CD1c-positive myeloid dendritic cell (primary cell): ENCODE measurements around the gene RAPGEF1.
"Not testable (repeated sequence)": the region's sequence is repeated elsewhere in the genome, so short reads cannot be mapped to it uniquely, and the experiment has no call there.

Experiments used
- DNase-seq: peaks from one replicate; pipeline ENCODE4 v3.0.0-alpha.2; 2016; ENCODE audit errors: extremely low spot score

RAPGEF1 gene

GRCh38 chr9:131690941-131691573, 48.8 kb downstream of the RAPGEF1 start:
- no peak for DNase-seq

DNA sequence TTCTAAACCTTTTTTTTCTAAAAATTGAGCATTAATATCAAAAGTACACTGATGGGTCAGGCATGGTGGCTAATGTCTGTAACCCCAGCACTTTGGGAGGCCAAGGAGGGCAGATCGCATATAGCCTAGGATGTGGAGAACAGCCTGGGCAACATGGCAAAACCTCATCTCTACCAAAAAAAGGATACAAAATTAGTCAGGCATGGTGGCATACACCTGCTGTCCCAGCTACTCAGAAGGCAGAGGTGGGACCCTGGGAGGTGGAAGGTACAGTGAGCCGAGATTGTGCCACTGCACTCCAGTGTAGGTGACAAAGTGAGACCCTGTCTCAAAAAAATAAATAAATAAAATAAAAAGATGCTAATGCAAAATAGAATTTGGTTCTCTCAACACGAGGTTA, 49.4 kb downstream of the RAPGEF1 start:
- no peak for DNase-seq

DNA sequence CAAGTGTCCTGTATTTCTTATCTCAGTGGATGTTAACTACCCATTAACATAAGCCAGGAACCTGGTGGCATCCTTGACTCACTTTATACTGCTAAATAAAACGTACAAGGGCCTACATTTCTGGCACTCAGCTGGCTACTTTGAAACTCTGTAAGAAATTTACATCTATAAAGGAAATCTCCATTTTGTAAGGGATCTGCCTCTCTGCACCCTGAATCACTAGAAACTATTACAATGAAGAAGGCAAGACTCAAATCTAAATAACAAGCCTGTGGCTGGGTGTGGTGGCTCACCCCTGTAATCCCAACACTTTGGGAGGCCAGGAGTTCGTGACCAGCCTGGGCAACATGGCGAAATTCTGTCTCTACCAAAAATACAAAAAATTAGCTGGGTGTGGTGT, 51.5 kb downstream of the RAPGEF1 start:
- DNase-seq, result no peak

DNA sequence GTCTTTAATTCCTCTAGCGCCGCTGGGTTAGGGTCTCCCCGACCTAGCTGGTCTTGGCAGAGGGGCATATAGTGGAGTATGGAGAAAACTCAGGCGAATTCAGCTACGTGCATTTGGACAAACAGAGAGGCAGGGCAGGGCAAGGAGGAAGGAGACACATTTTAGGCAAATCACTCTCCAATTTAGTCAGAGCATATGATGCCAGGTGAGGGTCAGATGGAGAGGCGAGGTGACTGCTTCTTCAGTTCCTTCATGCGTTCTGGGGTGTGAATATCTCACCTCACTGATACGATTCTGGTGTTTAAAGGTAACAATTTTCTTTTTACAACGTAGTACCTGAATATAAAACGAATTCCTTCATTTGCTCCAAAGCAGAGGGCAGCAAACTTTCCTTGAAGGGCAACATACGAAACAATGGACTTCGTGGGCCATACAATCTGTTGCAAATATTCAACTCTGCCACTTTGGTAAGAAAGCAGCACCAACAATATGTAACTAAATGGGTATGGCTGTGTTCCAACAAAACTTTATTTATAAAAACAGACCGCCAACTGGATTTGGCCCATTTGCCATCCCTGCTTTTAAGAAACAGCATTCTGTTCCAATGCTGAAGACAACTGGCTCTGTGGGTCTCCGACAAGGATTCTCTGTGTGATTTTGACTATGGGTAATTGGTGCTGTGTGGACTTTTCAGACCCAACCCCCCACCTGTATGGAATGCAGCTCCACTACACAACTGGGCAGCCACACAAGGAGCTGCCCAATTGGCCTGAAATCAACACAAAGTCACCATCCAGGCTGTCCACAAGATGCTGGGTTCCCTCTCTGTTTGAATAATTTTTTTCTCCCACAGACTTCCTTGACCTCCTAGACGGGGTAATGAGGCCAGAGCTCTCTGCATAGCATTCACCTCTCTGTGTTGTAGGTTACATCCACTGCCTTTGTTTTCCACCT, 53.8 kb downstream of the RAPGEF1 start:
- no peak for DNase-seq

DNA sequence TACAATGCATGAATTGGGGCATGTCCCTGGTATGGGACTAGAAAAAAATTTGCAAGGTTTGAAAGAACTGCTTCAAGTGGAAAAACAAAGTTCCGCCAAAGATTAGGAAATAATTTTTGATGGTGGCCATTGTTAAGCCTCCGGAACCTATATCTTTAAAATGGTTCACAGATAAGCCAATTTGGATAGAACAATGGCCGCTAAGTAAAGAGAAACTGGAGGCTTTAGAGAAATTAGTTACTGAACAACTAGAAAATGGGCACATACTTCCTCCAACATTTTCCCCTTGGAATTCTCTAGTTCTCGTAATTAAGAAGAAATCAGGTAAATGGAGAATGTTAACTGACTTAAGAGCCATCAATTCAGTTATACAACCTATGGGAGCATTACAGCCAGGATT, 56.8 kb downstream of the RAPGEF1 start:
- DNase-seq, result not testable (repeated sequence)

- DNase-seq, result no peak
Observed at GRCh38 chr9:131682261-131682660, 57.6 kb downstream of the RAPGEF1 start.

- not testable (repeated sequence) for DNase-seq
Observed at GRCh38 chr9:131681826-131682225, 58.0 kb downstream of the RAPGEF1 start.

- DNase-seq, result not testable (repeated sequence)
Observed at GRCh38 chr9:131681108-131681507, 58.8 kb downstream of the RAPGEF1 start.

DNA sequence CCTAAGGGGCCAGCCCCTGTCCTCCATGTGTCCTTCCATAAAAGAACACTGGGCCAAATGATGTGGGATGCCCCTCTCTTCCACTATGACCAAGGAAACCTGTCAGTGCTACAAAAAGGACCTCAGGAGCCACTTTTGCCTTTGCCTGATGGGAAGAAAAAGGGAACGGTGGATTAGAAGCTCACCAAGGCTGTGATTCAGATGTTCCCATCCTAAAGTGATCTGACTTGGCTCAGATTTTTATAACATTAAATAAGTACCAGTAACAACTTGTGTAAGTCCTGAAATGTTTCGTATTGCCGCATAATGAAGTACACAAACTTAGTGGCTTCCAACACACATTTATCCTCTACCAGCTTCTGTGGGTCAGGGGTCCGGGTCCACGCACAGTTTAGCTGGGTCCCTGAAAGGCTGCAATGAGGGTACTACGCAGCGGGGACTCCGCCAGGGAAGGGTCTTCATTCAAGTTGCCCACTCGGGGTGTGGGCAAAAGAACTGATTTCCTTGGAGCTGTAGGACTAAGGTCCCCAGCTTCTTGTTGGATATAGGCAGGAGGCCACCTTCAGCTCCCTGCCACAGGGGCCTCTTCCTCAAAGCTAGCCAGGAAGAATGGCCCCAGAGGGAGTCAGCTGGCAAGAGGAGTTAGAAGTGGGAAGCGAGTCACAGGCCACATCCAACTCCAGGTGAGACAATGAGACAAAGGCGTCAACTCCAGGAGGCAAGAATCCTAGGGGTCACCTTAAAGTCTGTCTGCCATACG, 60.4 kb downstream of the RAPGEF1 start:
- peak; percentile 30 for DNase-seq

GRCh38 chr9:131678499-131679111, 61.3 kb downstream of the RAPGEF1 start:
- peak; percentile 83 for DNase-seq

- DNase-seq, result peak; percentile 42
Observed at GRCh38 chr9:131677444-131678180, 62.3 kb downstream of the RAPGEF1 start.

- DNase-seq, result no peak
Observed at GRCh38 chr9:131677049-131677443, 62.8 kb downstream of the RAPGEF1 start.

DNA sequence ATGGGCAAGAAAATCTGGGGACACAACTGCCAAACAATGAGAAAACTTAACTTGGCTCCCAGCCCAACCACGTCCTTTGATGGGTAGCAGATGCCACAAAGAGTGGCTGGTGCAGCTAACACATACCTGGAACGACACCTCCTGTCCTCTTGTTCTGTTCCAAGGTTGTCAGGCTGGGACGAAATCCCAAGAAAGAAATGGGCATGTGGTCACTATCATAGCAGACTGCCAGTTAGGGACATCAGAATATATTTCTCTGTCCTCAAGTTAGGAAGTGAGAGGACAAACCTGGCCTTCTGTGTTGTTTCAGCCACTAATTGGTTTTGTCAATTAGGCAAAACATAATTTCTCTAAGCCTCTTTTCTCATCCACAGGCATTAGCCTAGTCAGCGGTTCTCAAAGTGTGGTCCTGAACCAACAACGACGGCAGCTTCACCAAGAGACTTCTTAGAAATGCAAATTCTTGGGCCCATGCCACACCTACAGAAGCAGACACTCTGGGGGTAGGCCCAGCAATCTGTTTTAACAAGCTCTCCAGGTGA, 63.4 kb downstream of the RAPGEF1 start:
- DNase-seq, result no peak

DNA sequence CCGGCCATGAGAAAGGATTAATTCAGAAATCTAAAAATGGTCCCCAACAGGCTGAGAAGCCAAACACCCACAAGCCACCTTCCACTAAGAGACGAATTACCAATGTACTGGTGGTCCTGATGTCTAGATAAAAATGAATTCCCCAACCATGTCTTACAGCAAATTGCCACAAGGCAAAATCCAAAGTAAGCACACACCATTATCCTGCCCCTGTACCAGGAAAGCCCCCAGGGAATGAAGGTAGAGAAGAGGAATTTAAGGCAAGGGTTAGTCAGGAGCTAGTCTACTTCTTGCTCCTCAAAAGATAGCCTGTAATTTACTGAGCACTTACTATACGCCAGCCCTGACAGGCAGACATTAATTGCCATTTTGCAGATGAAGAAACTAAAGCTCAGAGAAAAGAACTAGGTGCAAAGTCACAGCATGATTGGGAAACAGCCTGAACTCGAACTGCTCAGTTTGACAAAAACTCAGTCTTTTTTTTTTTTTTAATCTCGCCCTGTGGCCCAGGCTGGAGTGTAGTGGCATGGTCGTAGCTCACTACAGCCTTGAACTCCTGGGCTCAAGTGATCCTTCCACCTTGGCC, 64.3 kb downstream of the RAPGEF1 start:
- peak; percentile 37 for DNase-seq

DNA sequence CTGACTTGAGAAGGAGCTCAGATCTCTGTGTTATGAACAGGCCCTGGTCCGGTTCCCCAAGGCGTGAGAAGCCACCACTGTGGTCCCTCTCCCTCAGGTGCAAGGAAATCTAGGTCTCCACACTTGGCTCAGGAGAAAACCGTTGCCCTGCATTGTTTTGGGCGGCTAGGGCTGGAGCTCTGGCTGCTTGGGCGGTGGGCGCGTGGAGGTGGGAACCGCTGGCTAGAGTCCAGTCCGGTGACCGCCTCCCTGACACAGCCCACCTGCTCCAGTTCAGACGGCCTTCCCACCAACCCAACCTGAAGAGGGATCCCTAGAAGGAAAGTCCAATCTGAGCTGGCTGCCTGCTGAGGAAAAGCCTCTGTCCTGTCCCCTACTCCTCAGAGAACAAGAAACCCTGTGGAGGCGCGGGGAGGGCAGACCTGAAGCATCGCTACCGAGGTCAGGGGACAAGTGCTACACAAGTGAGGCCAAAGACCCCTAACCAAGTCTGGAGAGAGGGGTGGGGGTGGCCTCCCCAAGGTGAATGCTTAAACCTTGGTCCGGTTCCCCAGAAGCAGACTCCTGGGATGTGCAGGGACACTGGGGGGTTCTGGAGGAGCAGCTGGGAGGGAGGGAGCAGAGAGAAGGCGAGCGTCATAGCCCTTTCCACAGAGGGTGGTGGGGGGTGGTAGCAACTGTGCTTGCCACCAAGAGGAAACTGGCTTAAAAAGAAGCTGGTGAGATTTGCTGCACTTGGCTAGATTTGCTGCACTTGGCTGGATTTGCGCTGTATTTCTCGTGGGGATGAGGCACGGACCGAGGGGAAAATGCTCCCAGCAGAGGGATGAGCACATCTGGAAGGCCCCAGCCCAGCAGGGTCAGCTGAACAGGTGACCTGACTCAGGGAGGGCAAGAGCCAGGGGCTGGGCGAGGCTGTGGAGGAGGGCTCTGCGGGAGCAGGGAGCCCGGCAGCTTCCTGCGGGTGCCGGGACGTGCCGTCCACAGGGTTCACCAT, 65.2 kb downstream of the RAPGEF1 start:
- no peak for DNase-seq

GRCh38 chr9:131673531-131673930, 66.3 kb downstream of the RAPGEF1 start:
- DNase-seq, result no peak

DNA sequence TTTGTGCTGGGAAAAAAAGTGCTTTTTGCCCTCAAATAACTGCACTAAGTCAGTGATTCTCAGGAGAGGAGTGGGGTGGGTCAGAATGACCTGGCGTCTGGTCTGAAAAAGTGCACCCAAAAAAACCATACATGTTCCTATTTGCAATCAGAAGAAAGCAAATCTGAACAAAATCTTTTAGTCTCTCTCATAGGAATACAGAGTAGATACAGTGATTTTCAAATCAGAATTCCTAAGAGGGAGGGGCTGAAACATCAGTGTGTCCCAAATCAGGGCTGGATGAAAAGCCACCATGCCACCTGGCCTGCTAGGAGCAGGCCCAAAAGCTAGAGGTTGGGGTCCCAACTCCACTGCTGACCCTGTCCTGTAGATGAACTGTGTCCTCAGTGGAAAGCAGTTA, 66.8 kb downstream of the RAPGEF1 start:
- no peak for DNase-seq

- DNase-seq, result peak; percentile 31
Observed at GRCh38 chr9:131672451-131672850, 67.4 kb downstream of the RAPGEF1 start.

DNA sequence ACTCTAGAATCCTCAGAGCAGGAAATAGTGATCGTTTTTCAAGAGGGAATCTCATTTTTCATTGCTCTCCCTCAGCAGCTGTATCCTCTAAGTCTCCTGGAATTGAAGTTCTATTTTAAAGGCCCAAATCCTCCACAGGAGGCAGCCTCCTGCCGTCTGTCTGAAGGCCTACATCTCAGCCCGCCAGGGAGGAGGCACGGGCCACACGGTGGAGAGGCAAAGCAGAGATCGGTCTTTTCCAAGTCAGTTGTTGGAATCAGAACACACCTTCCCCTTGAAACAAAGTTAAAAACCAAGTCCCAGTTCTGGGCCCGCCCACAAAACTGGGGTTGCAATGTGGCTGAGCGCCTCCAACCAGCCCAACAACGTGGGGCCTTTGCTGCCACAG, 68.7 kb downstream of the RAPGEF1 start:
- DNase-seq, result no peak
